HG02973 (cell line): ENCODE measurements around the gene CCDC116.
"Not testable (repeated sequence)": the region's sequence is repeated elsewhere in the genome, so short reads cannot be mapped to it uniquely, and the experiment has no call there.

Experiments
- ATAC-seq: cut with Tn5 transposase; IDR thresholded peaks from one replicate; pipeline ENCODE4 v1.9.1; 2021; ENCODE audit warnings: moderate library complexity; ENCODE audit not compliant: unreplicated experiment

The CCDC116 gene

DNA sequence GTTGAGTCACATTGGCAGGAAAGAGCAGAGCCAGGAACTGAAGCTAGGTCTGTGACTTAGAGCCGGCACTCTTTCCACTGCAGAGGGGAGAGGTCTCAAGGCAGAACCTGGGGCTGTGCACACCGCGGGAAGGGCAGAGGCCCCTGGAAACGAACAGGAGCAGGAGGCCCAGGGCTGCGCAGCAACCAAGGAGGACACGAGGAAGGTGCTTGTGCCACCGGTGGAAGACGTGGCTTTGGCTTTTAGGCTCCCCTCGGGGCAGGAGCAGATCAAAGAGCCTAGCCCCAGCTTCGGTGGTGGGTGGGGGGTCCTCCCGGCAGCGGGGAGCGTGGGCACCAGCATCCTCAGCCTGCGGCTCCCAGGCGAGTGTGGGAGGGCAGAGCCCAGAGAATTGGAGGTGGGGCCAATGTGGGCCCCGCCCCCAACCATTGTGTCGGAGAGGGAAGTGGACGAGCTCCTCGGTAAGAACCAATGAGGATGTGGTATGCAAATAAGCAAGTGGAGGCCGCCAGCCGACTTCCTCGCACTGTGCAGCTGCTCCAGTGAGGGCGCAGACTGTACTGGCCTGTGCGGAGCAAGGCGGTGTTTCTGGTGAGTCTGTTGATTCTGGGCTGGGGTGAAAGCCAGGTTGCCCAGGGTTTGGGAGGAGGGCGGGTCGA is at the start of gene CCDC116:
TSS of gene CCDC116 (plus strand) at position 524 of the 659 bp plus-strand sequence. CDS start 422 bp downstream, outside the sequence.
- ATAC-seq, result no peak

- ATAC-seq, result no peak
These were observed 49.5 kb upstream of the CCDC116 start for GRCh38 chr22:21582801-21583740.

GRCh38 chr22:21585389-21585788 is 47.2 kb upstream of the CCDC116 start:
- no peak for ATAC-seq

DNA sequence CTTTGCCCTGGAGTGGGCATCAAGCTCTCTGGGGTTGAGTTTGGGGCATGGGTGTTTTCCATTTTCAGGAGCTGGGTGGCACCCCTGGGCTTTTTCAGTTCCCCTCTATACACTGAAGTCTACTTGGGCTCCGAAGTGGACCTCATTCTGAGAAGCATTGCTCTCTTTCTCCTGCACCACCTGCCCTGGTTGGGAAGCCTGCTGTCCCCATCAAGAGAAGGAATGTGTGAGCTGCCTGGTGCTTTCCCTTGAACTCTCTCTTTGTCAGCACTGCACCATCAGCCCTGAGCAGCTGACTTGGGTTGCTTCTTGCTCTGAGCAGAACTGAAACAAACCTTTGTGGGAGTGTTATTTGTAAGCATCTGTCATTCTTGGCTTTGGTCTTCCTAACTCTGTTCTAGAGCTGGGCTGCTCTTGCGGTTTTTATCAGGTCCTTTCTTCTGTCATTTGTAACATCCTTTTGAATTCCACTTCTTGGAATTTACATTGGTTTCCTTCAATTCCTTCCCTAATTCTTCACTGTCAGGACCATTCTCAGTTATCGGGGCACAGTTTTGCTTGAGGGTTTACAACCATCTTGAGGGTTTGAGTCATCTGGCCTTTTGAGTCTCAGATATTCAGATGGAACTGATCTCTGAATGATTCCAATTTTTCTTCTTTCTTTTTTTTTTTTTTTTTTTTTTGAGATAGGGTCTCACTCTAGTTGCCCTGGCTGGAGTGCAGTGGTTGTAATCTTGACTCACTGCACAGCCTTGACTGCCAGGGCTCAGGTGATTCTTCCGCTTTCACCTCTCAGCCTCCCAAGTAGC is 44.6 kb upstream of the CCDC116 start:
- ATAC-seq, result peak; percentile 85

- no peak for ATAC-seq
These were observed 43.2 kb upstream of the CCDC116 start for GRCh38 chr22:21589396-21589795.

GRCh38 chr22:21590809-21591641 is 41.5 kb upstream of the CCDC116 start:
- no peak for ATAC-seq

DNA sequence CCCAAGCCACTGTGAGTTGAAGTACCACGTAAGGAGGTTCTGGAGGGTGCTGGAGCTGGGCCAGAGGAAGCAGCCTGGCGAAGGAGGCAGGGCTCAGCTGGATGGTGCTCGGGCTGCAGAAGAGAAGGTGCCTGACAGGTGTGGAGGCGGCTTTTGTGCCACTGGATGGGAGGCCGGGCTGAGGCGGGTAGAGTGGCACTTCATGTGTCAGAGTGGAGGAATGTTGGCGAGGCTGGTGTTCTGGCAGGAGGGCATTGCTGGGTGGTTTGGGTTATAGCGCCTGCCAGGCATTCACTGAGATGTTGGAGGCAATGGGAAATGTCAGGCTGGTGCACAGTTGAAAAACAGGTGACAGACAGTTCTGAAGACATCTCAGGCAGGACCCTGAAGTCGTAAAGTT is 40.9 kb upstream of the CCDC116 start:
- ATAC-seq, result no peak

DNA sequence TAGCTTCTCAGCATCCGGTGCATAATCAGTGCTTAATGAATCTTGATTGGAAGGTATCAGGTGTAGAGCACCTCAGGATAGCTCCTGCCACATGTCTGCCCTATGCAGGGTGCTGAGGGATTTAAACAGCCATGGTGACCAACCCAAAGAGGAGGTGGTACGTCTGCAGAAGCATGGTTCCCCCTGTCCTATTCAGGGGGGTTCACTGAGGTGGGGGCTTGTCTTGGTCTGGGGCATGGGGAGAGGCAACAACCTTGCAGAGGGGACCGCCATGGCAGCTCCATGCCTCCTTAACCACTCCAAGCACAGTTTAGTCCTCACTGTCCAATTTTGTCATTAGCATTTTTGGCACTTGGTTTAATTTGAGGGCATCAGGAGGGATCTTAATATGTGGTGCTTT is 40.1 kb upstream of the CCDC116 start:
- no peak for ATAC-seq

DNA sequence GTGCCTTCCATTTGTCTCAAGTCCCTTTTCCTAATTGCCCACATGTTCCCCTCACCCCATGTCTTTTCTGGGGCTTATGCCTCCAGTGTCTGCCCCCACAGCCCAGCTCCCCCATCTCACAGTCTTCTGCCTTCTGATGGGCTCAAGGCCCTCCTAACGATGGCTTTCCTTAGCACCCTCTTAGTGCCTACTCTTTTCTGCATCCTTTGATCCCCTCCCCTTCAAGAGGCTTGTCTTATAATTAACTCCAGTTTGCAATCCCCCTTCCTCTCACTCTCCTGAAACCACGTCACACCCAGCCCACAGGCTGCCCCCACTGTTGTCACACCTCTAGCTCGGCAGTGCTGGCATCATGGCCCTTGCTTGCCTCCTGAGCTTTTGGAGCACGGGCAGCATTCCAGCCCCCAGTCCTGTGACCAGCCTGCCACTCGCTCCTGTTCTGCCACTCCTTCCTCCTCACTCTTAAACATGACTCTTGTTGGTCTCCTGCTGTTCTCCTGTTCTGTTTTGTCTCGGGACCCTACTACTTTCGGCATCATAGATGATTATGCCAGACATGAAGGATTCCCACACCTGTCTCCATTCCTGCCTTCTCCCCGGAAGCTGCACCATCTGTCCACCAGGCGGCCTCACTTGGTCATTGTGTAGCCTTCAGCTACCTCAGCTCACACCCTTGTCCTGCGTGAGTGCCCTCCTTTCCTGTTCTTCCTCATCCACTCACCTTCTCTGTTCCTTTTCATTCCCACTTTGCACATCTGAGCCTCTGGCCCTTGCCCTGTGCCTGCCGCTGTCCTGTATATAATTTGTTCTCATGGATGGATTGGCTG is 38.9 kb upstream of the CCDC116 start:
- no peak for ATAC-seq

DNA sequence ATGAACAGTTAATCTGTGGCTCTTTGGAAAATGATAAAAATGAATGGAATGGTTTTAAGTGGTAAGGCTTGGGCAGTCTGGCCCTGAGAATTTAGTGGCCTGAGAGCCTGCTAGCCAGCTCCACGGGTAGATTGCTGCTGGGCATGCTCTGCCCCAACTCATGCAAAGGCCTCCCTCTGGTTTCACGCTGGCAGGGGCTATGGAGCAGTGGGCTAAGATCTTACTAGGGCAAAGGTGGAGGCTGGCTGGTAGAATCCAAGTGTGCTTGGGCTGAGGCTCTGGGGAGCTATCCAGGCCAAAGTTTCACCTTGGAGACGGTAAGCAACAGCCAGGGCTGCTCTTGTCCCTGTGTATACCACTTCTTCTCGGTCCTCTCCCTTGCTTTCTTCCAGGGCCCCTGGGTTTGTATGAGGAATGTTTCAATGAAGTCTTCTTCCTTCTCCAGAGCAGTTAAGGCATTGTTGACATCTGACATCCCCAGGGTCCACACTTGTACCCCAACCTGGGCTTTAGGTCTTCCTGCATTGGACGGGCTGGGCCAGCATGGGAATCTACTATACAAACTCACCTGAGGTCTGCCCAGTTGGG is 37.6 kb upstream of the CCDC116 start:
- ATAC-seq, result no peak

DNA sequence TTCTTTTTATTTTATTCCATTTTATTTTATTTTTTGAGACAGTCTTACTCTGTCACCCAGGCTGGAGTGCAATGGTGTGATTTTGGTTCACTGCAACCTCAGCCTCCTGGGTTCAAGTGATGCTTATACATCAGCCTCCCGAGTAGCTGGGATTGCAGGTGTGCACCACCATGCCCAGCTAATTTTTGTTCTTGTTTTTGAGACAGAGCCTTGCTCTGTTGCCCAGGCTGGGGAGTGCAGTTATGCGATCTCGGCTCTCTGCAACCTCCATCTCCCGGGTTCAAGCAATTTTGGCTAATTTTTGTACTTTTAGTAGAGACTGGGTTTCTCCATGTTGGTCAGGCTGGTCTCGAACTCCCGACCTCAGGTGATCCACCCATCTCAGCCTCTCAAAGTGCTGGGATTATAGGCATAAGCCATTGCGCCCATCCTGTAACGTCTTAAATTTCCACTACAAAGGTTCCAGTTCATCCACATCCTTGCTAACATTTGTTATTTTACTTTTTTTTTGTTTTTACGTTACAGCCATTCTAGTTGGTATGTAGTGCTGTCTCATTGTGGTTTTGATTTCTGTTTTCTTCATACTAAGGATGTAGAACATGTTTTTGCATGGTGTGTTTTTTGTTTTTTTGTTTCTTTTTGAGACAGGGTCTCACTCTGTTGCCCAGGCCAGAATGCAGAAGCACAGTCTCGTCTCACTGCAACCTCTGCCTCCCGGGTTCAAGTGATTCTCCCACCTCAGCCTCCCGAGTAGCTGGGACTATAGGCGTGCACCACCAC is 36.0 kb upstream of the CCDC116 start:
- not testable (repeated sequence) for ATAC-seq

DNA sequence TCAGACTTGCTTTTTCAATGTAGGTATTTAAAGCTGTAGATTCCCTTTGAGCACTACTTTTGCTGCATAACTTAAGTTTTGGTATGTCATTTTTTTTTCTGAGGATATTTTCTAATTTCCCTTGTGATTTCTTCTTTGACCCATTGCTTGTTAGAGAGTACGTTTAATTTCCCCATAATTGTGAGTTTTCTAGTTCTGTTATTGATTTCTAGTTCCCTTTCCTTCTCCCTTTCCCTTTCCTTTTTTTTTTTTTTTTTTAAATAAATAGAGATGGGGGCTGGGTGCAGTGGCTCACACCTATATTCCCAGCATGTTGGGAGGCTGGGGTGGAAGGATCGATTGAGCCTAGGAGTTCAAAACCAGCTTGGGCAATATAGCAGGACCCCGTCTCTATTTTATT is 34.3 kb upstream of the CCDC116 start:
- ATAC-seq, result no peak

DNA sequence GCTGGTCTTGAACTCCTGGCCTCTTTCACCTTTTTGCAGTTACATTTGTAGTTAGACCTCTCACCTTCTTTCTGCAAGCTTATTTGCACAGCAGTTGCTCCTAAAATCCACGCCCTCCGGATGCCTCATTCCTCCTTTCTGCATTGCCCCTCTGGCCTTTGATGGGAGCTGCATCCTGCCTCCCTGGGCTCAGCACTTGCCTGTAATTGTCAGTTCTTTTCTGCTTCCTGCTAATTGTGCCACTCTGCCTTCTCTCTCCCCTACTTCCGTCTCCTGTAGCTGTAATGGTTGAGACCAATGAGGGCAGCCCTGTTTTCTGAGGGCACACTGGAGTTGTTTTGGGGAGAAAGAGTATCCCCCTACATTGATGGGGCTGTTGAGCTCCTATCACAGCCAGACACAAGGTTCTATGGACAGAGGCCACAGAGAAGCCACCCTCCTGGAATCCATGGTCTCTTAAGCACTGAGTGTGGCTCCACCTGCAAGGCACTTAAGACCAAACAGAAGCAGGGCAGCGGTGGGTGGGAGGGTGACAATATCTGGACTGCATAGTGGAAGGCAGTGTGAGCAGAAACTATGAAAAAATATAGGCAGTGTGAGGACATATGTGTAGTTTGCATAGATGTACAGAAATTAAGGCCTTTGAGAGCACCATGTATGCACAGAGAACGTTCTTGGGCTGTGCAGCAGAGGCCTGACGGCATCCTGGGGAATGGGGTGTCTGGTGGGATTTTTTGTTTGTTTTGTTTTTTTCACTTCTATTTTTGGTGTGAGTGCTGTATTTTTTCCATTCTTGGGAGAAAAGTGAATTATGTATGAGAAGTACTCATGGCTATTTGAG is 33.3 kb upstream of the CCDC116 start:
- ATAC-seq, result no peak

DNA sequence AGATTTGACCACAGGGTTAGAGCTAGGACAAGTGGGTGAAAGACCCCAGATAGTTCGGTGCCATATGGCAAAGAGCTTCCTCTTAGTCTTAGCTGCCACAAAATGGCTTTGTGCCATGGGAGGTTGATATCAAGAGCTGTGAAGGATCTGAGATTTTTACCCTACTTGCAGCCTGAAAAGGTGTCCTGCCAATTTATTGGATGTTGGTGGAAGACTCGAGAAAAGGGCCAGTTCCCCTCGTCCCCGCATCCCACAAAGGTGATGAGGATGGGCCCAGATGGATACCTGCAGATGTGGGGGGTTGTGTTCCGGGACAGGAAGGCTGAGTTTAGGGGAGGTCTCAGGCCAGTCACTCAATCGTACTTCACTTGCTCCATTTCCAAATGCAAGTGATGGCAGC is 30.0 kb upstream of the CCDC116 start:
- ATAC-seq, result no peak

DNA sequence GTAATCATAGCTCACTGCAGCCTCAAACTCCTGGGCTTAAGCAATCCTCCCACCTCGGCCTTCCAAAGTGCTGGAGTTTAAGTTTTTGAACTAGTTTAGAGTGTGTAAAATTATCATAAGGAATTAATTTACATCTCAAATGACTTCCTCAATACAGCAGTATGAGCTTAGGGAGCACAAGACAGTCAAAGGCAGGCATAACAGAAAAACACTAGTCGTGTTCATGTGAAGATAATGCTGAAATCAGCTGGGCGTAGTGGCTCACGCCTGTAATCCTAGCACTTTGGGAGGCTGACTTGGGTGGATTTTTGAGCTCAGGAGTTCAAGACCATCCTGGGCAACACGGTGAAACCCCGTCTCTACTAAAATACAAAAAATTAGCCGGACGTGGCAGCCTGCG is 28.6 kb upstream of the CCDC116 start:
- no peak for ATAC-seq

GRCh38 chr22:21605887-21606564 is 26.5 kb upstream of the CCDC116 start:
- no peak for ATAC-seq

GRCh38 chr22:21606775-21607174 is 25.8 kb upstream of the CCDC116 start:
- no peak for ATAC-seq
